A549 (cell line): Measurements from ENCODE around the gene DDX31.

Experiments
- CHD2 ChIP-seq: fragments of 150-350 bp; IDR thresholded peaks from 2 replicates; pipeline ENCODE4 v1.6.1; 2014; ENCODE audit warnings: low read length; ENCODE audit not compliant: partially characterized antibody
- CTCF ChIP-seq: fragments of >200 bp; sonication (Bioruptor Twin); formaldehyde crosslinking; IDR thresholded peaks from 3 replicates; pipeline ENCODE4 v1.5.1; 2016
- POLR2A ChIP-seq: IDR thresholded peaks from 2 replicates; pipeline ENCODE4 v1.6.1; 2012; ENCODE audit warnings: mild to moderate bottlenecking, low read length
- RFX5 ChIP-seq: fragments of 450-650 bp; IDR thresholded peaks from 2 replicates; pipeline ENCODE4 v1.7.1; 2014; ENCODE audit warnings: antibody characterized with exemption, mild to moderate bottlenecking, moderate library complexity
- TF ChIP-seq, protein P1 (sequence below): fragments of 150-350 bp; IDR thresholded peaks from 2 replicates; pipeline ENCODE4 v1.6.1; 2014; ENCODE audit warnings: low read depth, mild to moderate bottlenecking, low read length

- TF ChIP-seq POLR2A (no peak), CHD2 (no peak), CTCF (no peak), RFX5 (no peak)
- TF ChIP-seq, protein P1, sequence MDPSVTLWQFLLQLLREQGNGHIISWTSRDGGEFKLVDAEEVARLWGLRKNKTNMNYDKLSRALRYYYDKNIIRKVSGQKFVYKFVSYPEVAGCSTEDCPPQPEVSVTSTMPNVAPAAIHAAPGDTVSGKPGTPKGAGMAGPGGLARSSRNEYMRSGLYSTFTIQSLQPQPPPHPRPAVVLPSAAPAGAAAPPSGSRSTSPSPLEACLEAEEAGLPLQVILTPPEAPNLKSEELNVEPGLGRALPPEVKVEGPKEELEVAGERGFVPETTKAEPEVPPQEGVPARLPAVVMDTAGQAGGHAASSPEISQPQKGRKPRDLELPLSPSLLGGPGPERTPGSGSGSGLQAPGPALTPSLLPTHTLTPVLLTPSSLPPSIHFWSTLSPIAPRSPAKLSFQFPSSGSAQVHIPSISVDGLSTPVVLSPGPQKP: no peak
These were observed 30.5 kb downstream of the DDX31 start for GRCh38 chr9:132639322-132639721.
